ENCODE results near the gene PTH2R. TPM values are rescaled to one million over a fixed set of nuclear protein-coding genes. Genes with fewer than 3 reads are reported as not detected.
"Not testable (repeated sequence)": the region's sequence is repeated elsewhere in the genome, so short reads cannot be mapped to it uniquely, and the experiment has no call there.

Gene PTH2R
- total RNA-seq, 2 experiments from 2014 or later: not detected

DNA sequence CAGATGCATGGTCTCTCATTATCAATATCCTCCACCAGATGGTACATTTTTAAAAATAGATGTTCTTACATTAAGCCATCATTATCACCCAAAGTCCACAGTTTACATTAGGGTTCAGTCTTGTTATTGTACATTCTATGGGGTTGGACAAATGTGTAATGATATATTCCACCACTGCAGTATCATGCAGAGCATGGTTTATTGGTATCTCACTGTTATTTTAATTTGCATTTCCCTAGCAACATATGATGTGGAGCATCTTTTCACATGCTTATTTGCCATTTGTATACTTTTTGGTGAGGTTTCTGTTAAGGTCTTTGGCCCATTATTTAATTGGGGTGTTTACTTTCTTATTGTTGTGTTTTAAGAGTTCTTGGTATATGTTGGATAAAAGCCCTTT lies 95.7 kb downstream of the PTH2R start:
- Histone ChIP-seq H3K9me3 (ENCODE audit: control insufficient read depth in 1 of 2, insufficient read depth in 1 of 2, low read length in 2 of 2) (no peaks in the 10 kb centered on the region), H3K27ac (ENCODE audit: low read depth in 1 of 2, low read length in 2 of 2) (no peak overlapping the region), H3K4me1 (ENCODE audit: insufficient read depth, low read length) (no peaks in the 10 kb centered on the region), H3K4me3 (ENCODE audit: low read length) (no peak overlapping the region), H3K36me3 (ENCODE audit: insufficient read depth, low read length) (no peaks in the 10 kb centered on the region), H3K27me3 (ENCODE audit: control insufficient read depth in 1 of 2, insufficient read depth in 2 of 2, low read length in 2 of 2) (no peaks in the 10 kb centered on the region)
- ChIA-PET CTCF (no interaction called here), POLR2A (no interaction called here)
- no peak for ATAC-seq (ENCODE audit: poor library complexity)
- Mint-ChIP-seq H3K4me1 (ENCODE audit: low read depth) (no peaks in the 10 kb centered on the region), H3K9me3 (peaks cover 5% of the 10 kb centered on the region), H3K36me3 (ENCODE audit: low read depth) (no peaks in the 10 kb centered on the region), H3K27me3 (no peaks in the 10 kb centered on the region), H3K27ac (no peak overlapping the region), H3K4me3 (no peak overlapping the region)
- intact Hi-C loops (cut with DNase I, micrococcal nuclease): no loop called here
- TF ChIP-seq, protein P1, sequence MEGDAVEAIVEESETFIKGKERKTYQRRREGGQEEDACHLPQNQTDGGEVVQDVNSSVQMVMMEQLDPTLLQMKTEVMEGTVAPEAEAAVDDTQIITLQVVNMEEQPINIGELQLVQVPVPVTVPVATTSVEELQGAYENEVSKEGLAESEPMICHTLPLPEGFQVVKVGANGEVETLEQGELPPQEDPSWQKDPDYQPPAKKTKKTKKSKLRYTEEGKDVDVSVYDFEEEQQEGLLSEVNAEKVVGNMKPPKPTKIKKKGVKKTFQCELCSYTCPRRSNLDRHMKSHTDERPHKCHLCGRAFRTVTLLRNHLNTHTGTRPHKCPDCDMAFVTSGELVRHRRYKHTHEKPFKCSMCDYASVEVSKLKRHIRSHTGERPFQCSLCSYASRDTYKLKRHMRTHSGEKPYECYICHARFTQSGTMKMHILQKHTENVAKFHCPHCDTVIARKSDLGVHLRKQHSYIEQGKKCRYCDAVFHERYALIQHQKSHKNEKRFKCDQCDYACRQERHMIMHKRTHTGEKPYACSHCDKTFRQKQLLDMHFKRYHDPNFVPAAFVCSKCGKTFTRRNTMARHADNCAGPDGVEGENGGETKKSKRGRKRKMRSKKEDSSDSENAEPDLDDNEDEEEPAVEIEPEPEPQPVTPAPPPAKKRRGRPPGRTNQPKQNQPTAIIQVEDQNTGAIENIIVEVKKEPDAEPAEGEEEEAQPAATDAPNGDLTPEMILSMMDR (IDR thresholded peaks at IDR 0.05): no peak
- no peak for DNase-seq

DNA sequence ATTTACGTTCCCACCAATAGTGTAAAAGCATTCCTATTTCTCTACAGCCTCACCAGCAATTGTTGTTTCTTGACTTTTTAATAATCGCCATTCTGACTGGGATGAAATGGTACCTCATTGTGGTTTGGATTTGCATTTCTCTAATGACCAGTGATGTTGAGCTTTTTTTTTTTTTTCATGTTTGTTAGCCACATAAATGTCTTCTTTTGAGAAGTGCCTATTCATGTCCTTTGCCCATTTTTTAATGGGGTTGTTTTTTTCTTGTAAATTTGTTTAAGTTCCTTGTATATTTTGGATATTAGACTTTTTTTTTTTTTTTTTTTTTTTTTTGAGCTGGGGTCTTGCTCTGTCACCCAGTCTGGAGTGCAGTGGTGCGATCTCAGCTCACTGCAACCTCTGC lies 98.8 kb downstream of the PTH2R start:
- H3K4me1 ChIP-seq (ENCODE audit: insufficient read depth, low read length); CTCF ChIA-PET; H3K4me3 ChIP-seq (ENCODE audit: low read length); intact Hi-C loops (cut with DNase I, micrococcal nuclease); POLR2A ChIA-PET; H3K27me3 Mint-ChIP-seq; H3K36me3 Mint-ChIP-seq (ENCODE audit: low read depth); H3K27me3 ChIP-seq (ENCODE audit: control insufficient read depth in 1 of 2, insufficient read depth in 2 of 2, low read length in 2 of 2); H3K4me3 Mint-ChIP-seq; ATAC-seq (ENCODE audit: poor library complexity); DNase-seq; H3K27ac Mint-ChIP-seq; H3K4me1 Mint-ChIP-seq (ENCODE audit: low read depth); H3K27ac ChIP-seq (ENCODE audit: low read depth in 1 of 2, low read length in 2 of 2); H3K9me3 ChIP-seq (ENCODE audit: control insufficient read depth in 1 of 2, insufficient read depth in 1 of 2, low read length in 2 of 2); H3K36me3 ChIP-seq (ENCODE audit: insufficient read depth, low read length): not testable (repeated sequence)
- peaks cover 15% of the 10 kb centered on the region for H3K9me3 Mint-ChIP-seq

GRCh38 chr2:208509586-208509985 lies 103.0 kb downstream of the PTH2R start:
- no peak overlapping the region for H3K4me3 ChIP-seq (ENCODE audit: low read length)
- POLR2A ChIA-PET: no interaction called here
- H3K27me3 ChIP-seq (ENCODE audit: control insufficient read depth in 1 of 2, insufficient read depth in 2 of 2, low read length in 2 of 2): peaks cover 0 to 3% of the 10 kb centered on the region in 2 experiments
- ATAC-seq (ENCODE audit: poor library complexity) (no peak), DNase-seq (no peak)
- no peak overlapping the region for H3K4me3 Mint-ChIP-seq
- peaks cover 15% of the 10 kb centered on the region for H3K9me3 Mint-ChIP-seq
- H3K27ac Mint-ChIP-seq: no peak overlapping the region
- H3K9me3 ChIP-seq (ENCODE audit: control insufficient read depth in 1 of 2, insufficient read depth in 1 of 2, low read length in 2 of 2): peaks cover 0 to 5% of the 10 kb centered on the region in 2 experiments
- no peak overlapping the region for H3K27ac ChIP-seq (ENCODE audit: low read depth in 1 of 2, low read length in 2 of 2)
- H3K36me3 Mint-ChIP-seq (ENCODE audit: low read depth): no peaks in the 10 kb centered on the region
- CTCF ChIA-PET: no interaction called here
- no peaks in the 10 kb centered on the region for H3K36me3 ChIP-seq (ENCODE audit: insufficient read depth, low read length)
- no peaks in the 10 kb centered on the region for H3K4me1 Mint-ChIP-seq (ENCODE audit: low read depth)
- H3K27me3 Mint-ChIP-seq: no peaks in the 10 kb centered on the region
- H3K4me1 ChIP-seq (ENCODE audit: insufficient read depth, low read length): no peaks in the 10 kb centered on the region
- TF ChIP-seq, protein P1 (IDR thresholded peaks at IDR 0.05): no peak
- intact Hi-C loops (cut with DNase I, micrococcal nuclease): no loop called here

- Mint-ChIP-seq H3K4me3 (no peak overlapping the region), H3K4me1 (ENCODE audit: low read depth) (no peaks in the 10 kb centered on the region), H3K36me3 (ENCODE audit: low read depth) (no peaks in the 10 kb centered on the region), H3K27ac (no peak overlapping the region), H3K27me3 (no peaks in the 10 kb centered on the region), H3K9me3 (peaks cover 19% of the 10 kb centered on the region)
- intact Hi-C loops (cut with DNase I, micrococcal nuclease): no loop called here
- Histone ChIP-seq H3K27ac (ENCODE audit: low read depth in 1 of 2, low read length in 2 of 2) (no peak overlapping the region), H3K4me3 (ENCODE audit: low read length) (no peak overlapping the region), H3K27me3 (ENCODE audit: control insufficient read depth in 1 of 2, insufficient read depth in 2 of 2, low read length in 2 of 2) (peaks cover 0 to 3% of the 10 kb centered on the region in 2 experiments), H3K4me1 (ENCODE audit: insufficient read depth, low read length) (no peaks in the 10 kb centered on the region), H3K9me3 (ENCODE audit: control insufficient read depth in 1 of 2, insufficient read depth in 1 of 2, low read length in 2 of 2) (peaks cover 5 to 6% of the 10 kb centered on the region in 2 experiments), H3K36me3 (ENCODE audit: insufficient read depth, low read length) (no peaks in the 10 kb centered on the region)
- TF ChIP-seq, protein P1 (IDR thresholded peaks at IDR 0.05): no peak
- ChIA-PET POLR2A (no interaction called here), CTCF (interaction anchor here (0.7 kb wide), 1 partner anchor 1438 kb away, joined by 3 read pairs; no protein-coding TSS in a partner anchor)
- DNase-seq: no peak
- no peak for ATAC-seq (ENCODE audit: poor library complexity)
These were observed 104.4 kb downstream of the PTH2R start for GRCh38 chr2:208511016-208511415.
